Stimulated activated CD4-positive, alpha-beta T cell treated with anti-CD3 and anti-CD28 coated beads, Interleukin-12 subunit alpha, Interleukin-12 subunit beta, amount 100 ng/mL, for 48 hours (primary cell): ENCODE data around the gene CDC37.

Source experiments
- DNase-seq, 3 donors: peaks; one replicate each; pipeline ENCODE4 v3.0.0-alpha.2; 2020; ENCODE audit warnings: low read depth in 2 of 3, low spot score in 1 of 3

Gene CDC37

GRCh38 chr19:10363789-10364281 is 39.5 kb downstream of the CDC37 start:
- no peak for DNase-seq

- DNase-seq, result no peak
Measured at GRCh38 chr19:10362259-10362658, 41.1 kb downstream of the CDC37 start.

- DNase-seq, result no peak
Measured at GRCh38 chr19:10361569-10362011, 41.8 kb downstream of the CDC37 start.

GRCh38 chr19:10356431-10356830 is 46.9 kb downstream of the CDC37 start:
- no peak for DNase-seq

- DNase-seq, result peak; percentile 44 to 49 (median 46)
Measured at GRCh38 chr19:10353793-10354391, 49.5 kb downstream of the CDC37 start.

- DNase-seq, result no peak
Measured at GRCh38 chr19:10352764-10353671, 50.3 kb downstream of the CDC37 start.

GRCh38 chr19:10346509-10346908 is 56.8 kb downstream of the CDC37 start:
- no peak for DNase-seq

- no peak for DNase-seq
Measured at GRCh38 chr19:10344780-10345179, 58.6 kb downstream of the CDC37 start.

- DNase-seq, result no peak
Measured at GRCh38 chr19:10343495-10343894, 59.8 kb downstream of the CDC37 start.
